Measurements from ENCODE around the gene STUB1. TPM values are rescaled to one million over a fixed set of nuclear protein-coding genes. Genes with fewer than 3 reads are reported as not detected.
A peak's percentile ranks its signal among the peaks of the same experiment; 100 is the strongest.

Gene STUB1
- total and polyA plus RNA-seq, 10 of the 15 experiments (the other 5 are each of a cell fraction or from before 2014, with no cell fraction given): 4.2 to 136 (median 67.1) TPM

GRCh38 chr16:720447-720989 lies 40.3 kb downstream of the STUB1 start:
- CTCF ChIA-PET: interaction anchor here (0.7 to 2.5 kb wide), 12 partner anchors 9 to 68 kb away, joined by 3 to 16 read pairs (median 4); partner anchors contain the start of genes CHTF18, CIAO3, RPUSD1 and WDR24
- Histone ChIP-seq H3K9ac (ENCODE audit: control insufficient read depth, insufficient read depth, low read length) (peak overlapping the region; percentile 91), H3K36me3 (ENCODE audit: control insufficient read depth in 2 of 2, insufficient read depth in 2 of 2, low read length in 1 of 2) (no peaks in the 10 kb centered on the region), H3K27ac (ENCODE audit: control insufficient read depth, insufficient read depth) (peak overlapping the region; percentile 87), H3K4me2 (ENCODE audit: control insufficient read depth, insufficient read depth) (peak overlapping the region; percentile 69), H3K9me3 (replicated peaks; ENCODE audit: control insufficient read depth, insufficient read depth, low read length) (no peaks in the 10 kb centered on the region), H3K4me1 (ENCODE audit: control insufficient read depth, insufficient read depth, low read length) (peaks cover 13% of the 10 kb centered on the region), H4K20me1 (ENCODE audit: control insufficient read depth, insufficient read depth) (0 out of 2 replicates have a peak, but pooled peaks cover 2% of the 10 kb centered on the region), H3K4me3 (peak overlapping the region; percentile 86), H2AFZ (ENCODE audit: control insufficient read depth, low read depth, low read length) (peak overlapping the region; percentile 92), H3K79me2 (ENCODE audit: control insufficient read depth, insufficient read depth, low read length) (no peaks in the 10 kb centered on the region; the same call in 1 of the 2 replicates), H3K27me3 (replicated peaks in 1 of 2; ENCODE audit: control insufficient read depth in 2 of 2, insufficient read depth in 2 of 2, low read length in 1 of 2) (no peaks in the 10 kb centered on the region)
- SMC1A ChIA-PET (ENCODE audit: uncharacterized antibody, unreplicated experiment): interaction anchor here (0.8 to 1.3 kb wide), 4 partner anchors 8 to 68 kb away, joined by 3 to 4 read pairs (median 3); partner anchors contain the start of genes CHTF18 and RPUSD1
- RAD21 ChIA-PET (ENCODE audit: unreplicated experiment): interaction anchor here (0.8 to 2.4 kb wide), 6 partner anchors 8 to 67 kb away, joined by 3 to 10 read pairs (median 3); partner anchors contain the start of genes CHTF18, RPUSD1 and STUB1
- BruUV-seq (replicated peaks): no TSS peak
- in situ Hi-C loops (cut with MboI): no loop called here
- intact Hi-C loops (cut with micrococcal nuclease; ENCODE audit: unreplicated experiment): loop anchor here (2.0 kb wide), 2 partner anchors 20 to 36 kb away; partner anchors contain the start of genes CIAO3 and JMJD8
- under 1% methylated on average over 37 of the region's 38 CpGs for WGBS (ENCODE audit: insufficient coverage, insufficient replicate concordance, low lambda C conversion rate, missing lambda C conversion rate)
- no peak for FAIRE-seq
- POLR2A ChIA-PET: interaction anchor here (0.5 to 2.5 kb wide), 8 partner anchors 8 to 372 kb away, joined by 3 to 29 read pairs (median 8); partner anchors contain the start of genes CHTF18, CIAO3 and RPUSD1
- no peak for DNase-seq (ENCODE audit: low read depth, low spot score)
- ATAC-seq: peak; percentile 61
- TF ChIP-seq ETV6 (conservative IDR thresholded peaks at IDR 0.05 in 1 of 2, IDR thresholded peaks at IDR 0.05 in 1 of 2; ENCODE audit: borderline replicate concordance in 1 of 2, low read depth in 1 of 2) (no peak), TBL1XR1 (IDR thresholded peaks at IDR 0.05; ENCODE audit: low read depth, low read length) (no peak), KDM1A (IDR thresholded peaks at IDR 0.05; ENCODE audit: borderline replicate concordance) (no peak), HCFC1 (IDR thresholded peaks at IDR 0.05; ENCODE audit: low read length) (no peak), BHLHE40 (IDR thresholded peaks at IDR 0.05; ENCODE audit: borderline replicate concordance in 1 of 2, low read depth in 2 of 2, low read length in 1 of 2) (peak; percentile 69 to 92; a peak in 3 of 4 replicates), IKZF1 (conservative IDR thresholded peaks at IDR 0.05) (no peak), BCL11A (IDR thresholded peaks at IDR 0.05; ENCODE audit: low read depth, low read length) (no peak), NFXL1 (IDR thresholded peaks at IDR 0.05; ENCODE audit: borderline replicate concordance) (no peak), RUNX3 (IDR thresholded peaks at IDR 0.05; ENCODE audit: low read length) (no peak), RELB (IDR thresholded peaks at IDR 0.05; ENCODE audit: low read depth) (no peak; the same call in 1 of the 2 replicates), MYB (IDR thresholded peaks at IDR 0.05; ENCODE audit: borderline replicate concordance, low read depth, low read length) (no peak)
- TF ChIP-seq, protein P1, sequence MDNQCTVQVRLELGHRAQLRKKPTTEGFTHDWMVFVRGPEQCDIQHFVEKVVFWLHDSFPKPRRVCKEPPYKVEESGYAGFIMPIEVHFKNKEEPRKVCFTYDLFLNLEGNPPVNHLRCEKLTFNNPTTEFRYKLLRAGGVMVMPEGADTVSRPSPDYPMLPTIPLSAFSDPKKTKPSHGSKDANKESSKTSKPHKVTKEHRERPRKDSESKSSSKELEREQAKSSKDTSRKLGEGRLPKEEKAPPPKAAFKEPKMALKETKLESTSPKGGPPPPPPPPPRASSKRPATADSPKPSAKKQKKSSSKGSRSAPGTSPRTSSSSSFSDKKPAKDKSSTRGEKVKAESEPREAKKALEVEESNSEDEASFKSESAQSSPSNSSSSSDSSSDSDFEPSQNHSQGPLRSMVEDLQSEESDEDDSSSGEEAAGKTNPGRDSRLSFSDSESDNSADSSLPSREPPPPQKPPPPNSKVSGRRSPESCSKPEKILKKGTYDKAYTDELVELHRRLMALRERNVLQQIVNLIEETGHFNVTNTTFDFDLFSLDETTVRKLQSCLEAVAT (IDR thresholded peaks at IDR 0.05): no peak
- TF ChIP-seq, protein P2, sequence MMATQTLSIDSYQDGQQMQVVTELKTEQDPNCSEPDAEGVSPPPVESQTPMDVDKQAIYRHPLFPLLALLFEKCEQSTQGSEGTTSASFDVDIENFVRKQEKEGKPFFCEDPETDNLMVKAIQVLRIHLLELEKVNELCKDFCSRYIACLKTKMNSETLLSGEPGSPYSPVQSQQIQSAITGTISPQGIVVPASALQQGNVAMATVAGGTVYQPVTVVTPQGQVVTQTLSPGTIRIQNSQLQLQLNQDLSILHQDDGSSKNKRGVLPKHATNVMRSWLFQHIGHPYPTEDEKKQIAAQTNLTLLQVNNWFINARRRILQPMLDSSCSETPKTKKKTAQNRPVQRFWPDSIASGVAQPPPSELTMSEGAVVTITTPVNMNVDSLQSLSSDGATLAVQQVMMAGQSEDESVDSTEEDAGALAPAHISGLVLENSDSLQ (IDR thresholded peaks at IDR 0.05): peak; percentile 29; the same call in 1 of the 2 replicates
- TF ChIP-seq, protein P3, sequence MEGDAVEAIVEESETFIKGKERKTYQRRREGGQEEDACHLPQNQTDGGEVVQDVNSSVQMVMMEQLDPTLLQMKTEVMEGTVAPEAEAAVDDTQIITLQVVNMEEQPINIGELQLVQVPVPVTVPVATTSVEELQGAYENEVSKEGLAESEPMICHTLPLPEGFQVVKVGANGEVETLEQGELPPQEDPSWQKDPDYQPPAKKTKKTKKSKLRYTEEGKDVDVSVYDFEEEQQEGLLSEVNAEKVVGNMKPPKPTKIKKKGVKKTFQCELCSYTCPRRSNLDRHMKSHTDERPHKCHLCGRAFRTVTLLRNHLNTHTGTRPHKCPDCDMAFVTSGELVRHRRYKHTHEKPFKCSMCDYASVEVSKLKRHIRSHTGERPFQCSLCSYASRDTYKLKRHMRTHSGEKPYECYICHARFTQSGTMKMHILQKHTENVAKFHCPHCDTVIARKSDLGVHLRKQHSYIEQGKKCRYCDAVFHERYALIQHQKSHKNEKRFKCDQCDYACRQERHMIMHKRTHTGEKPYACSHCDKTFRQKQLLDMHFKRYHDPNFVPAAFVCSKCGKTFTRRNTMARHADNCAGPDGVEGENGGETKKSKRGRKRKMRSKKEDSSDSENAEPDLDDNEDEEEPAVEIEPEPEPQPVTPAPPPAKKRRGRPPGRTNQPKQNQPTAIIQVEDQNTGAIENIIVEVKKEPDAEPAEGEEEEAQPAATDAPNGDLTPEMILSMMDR (IDR thresholded peaks at IDR 0.05 in 2 of 3, conservative IDR thresholded peaks at IDR 0.05 in 1 of 3; ENCODE audit: control insufficient read depth in 2 of 3, extremely low read depth in 1 of 3, insufficient read depth in 1 of 3, low read depth in 3 of 3, low read length in 3 of 3): peak; percentile 21 to 40 (median 22); a peak in 3 of 6 replicates
- TF ChIP-seq, protein P4, sequence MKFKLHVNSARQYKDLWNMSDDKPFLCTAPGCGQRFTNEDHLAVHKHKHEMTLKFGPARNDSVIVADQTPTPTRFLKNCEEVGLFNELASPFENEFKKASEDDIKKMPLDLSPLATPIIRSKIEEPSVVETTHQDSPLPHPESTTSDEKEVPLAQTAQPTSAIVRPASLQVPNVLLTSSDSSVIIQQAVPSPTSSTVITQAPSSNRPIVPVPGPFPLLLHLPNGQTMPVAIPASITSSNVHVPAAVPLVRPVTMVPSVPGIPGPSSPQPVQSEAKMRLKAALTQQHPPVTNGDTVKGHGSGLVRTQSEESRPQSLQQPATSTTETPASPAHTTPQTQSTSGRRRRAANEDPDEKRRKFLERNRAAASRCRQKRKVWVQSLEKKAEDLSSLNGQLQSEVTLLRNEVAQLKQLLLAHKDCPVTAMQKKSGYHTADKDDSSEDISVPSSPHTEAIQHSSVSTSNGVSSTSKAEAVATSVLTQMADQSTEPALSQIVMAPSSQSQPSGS (IDR thresholded peaks at IDR 0.05; ENCODE audit: low read length): no peak
